Measurements from ENCODE around the gene RNF38.

The RNF38 gene

GRCh38 chr9:36298566-36298965 is 101.5 kb downstream of the RNF38 start:
- in situ Hi-C loops (cut with HindIII; ENCODE audit: low sequenced_read_pairs): no loop called here

- in situ Hi-C loops (cut with HindIII; ENCODE audit: low sequenced_read_pairs): no loop called here
These were observed 102.3 kb downstream of the RNF38 start for GRCh38 chr9:36297798-36298197.

- in situ Hi-C loops (cut with HindIII; ENCODE audit: low sequenced_read_pairs): loop anchor here (5.0 kb wide), 1 partner anchor 47 kb away; no protein-coding TSS in a partner anchor
These were observed 105.1 kb downstream of the RNF38 start for GRCh38 chr9:36294996-36295395.

GRCh38 chr9:36293918-36294317 is 106.2 kb downstream of the RNF38 start:
- in situ Hi-C loops (cut with HindIII; ENCODE audit: low sequenced_read_pairs): loop anchor here (5.0 kb wide), 1 partner anchor 48 kb away; no protein-coding TSS in a partner anchor

GRCh38 chr9:36293171-36293570 is 106.9 kb downstream of the RNF38 start:
- in situ Hi-C loops (cut with HindIII; ENCODE audit: low sequenced_read_pairs): loop anchor here (5.0 kb wide), 1 partner anchor 49 kb away; no protein-coding TSS in a partner anchor

- in situ Hi-C loops (cut with HindIII; ENCODE audit: low sequenced_read_pairs): loop anchor here (5.0 kb wide), 1 partner anchor 50 kb away; no protein-coding TSS in a partner anchor
These were observed 107.4 kb downstream of the RNF38 start for GRCh38 chr9:36292641-36293040.

GRCh38 chr9:36290996-36291395 is 109.1 kb downstream of the RNF38 start:
- in situ Hi-C loops (cut with HindIII; ENCODE audit: low sequenced_read_pairs): loop anchor here (5.0 kb wide), 1 partner anchor 51 kb away; no protein-coding TSS in a partner anchor

- in situ Hi-C loops (cut with HindIII; ENCODE audit: low sequenced_read_pairs): loop anchor here (5.0 kb wide), 1 partner anchor 52 kb away; no protein-coding TSS in a partner anchor
These were observed 110.1 kb downstream of the RNF38 start for GRCh38 chr9:36289836-36290435.

- in situ Hi-C loops (cut with HindIII; ENCODE audit: low sequenced_read_pairs): no loop called here
These were observed 112.0 kb downstream of the RNF38 start for GRCh38 chr9:36288070-36288469.
